Measurements from ENCODE around the gene UGT2B17. TPM values are rescaled to one million over a fixed set of nuclear protein-coding genes. Genes with fewer than 3 reads are reported as not detected.

UGT2B17 gene
- polyA plus RNA-seq, 1 donor from 2014 or later, result not detected

DNA sequence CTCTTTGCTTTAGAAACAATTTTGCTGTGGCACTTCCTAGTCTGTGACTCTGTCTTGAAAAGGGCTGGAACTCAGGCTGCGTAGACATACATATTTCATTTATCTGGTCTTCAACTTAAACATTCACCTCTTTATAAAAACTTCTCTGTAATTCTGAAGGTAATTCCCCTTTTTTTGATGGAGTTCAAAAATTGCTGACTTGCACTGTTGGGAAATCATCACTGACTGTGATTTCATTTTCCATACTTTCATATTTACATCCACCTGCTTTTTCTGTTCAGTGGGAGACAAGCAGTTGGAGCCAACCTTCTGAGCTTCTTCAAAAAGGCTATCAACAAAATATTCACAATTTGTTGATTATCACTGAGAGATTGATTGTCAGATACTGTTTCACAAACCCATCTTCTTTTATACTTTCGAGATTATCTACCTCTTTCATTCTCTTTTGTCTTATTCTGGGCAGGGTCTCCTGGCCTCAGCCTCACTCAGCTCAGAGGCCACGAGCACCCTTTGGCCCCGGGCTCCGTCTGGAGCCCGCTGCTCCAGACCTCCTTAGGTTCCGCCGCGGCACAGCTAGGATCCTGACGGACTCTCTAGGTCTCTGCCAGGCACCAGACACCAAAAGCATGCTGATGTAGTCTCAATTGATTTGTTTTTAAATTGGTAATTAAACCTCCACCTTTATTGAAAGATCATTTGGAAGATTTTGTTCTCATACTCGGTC lies 39.7 kb upstream of the UGT2B17 start:
- no peak overlapping the region for H3K27ac ChIP-seq (ENCODE audit: low read length)
- no peaks in the 10 kb centered on the region for H3F3A ChIP-seq (ENCODE audit: insufficient read depth, low read length, poor library complexity, severe bottlenecking)
- no peak overlapping the region for H2AFZ ChIP-seq (ENCODE audit: low read depth, low read length)
- H3K9ac ChIP-seq (ENCODE audit: low read length), result no peak overlapping the region
- no peaks in the 10 kb centered on the region for H3K9me2 ChIP-seq (ENCODE audit: insufficient read depth, low read length)
- no peaks in the 10 kb centered on the region for H3K9me3 ChIP-seq (ENCODE audit: low read length)
- no peaks in the 10 kb centered on the region for H3K79me2 ChIP-seq (replicated peaks; ENCODE audit: insufficient read depth, low read length)
- TF ChIP-seq EP300 (conservative IDR thresholded peaks at IDR 0.05; ENCODE audit: poor library complexity, severe bottlenecking), result no peak
- TF ChIP-seq, protein P1, sequence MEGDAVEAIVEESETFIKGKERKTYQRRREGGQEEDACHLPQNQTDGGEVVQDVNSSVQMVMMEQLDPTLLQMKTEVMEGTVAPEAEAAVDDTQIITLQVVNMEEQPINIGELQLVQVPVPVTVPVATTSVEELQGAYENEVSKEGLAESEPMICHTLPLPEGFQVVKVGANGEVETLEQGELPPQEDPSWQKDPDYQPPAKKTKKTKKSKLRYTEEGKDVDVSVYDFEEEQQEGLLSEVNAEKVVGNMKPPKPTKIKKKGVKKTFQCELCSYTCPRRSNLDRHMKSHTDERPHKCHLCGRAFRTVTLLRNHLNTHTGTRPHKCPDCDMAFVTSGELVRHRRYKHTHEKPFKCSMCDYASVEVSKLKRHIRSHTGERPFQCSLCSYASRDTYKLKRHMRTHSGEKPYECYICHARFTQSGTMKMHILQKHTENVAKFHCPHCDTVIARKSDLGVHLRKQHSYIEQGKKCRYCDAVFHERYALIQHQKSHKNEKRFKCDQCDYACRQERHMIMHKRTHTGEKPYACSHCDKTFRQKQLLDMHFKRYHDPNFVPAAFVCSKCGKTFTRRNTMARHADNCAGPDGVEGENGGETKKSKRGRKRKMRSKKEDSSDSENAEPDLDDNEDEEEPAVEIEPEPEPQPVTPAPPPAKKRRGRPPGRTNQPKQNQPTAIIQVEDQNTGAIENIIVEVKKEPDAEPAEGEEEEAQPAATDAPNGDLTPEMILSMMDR (IDR thresholded peaks at IDR 0.05; ENCODE audit: poor library complexity, severe bottlenecking), result no peak
- TF ChIP-seq, protein P2, sequence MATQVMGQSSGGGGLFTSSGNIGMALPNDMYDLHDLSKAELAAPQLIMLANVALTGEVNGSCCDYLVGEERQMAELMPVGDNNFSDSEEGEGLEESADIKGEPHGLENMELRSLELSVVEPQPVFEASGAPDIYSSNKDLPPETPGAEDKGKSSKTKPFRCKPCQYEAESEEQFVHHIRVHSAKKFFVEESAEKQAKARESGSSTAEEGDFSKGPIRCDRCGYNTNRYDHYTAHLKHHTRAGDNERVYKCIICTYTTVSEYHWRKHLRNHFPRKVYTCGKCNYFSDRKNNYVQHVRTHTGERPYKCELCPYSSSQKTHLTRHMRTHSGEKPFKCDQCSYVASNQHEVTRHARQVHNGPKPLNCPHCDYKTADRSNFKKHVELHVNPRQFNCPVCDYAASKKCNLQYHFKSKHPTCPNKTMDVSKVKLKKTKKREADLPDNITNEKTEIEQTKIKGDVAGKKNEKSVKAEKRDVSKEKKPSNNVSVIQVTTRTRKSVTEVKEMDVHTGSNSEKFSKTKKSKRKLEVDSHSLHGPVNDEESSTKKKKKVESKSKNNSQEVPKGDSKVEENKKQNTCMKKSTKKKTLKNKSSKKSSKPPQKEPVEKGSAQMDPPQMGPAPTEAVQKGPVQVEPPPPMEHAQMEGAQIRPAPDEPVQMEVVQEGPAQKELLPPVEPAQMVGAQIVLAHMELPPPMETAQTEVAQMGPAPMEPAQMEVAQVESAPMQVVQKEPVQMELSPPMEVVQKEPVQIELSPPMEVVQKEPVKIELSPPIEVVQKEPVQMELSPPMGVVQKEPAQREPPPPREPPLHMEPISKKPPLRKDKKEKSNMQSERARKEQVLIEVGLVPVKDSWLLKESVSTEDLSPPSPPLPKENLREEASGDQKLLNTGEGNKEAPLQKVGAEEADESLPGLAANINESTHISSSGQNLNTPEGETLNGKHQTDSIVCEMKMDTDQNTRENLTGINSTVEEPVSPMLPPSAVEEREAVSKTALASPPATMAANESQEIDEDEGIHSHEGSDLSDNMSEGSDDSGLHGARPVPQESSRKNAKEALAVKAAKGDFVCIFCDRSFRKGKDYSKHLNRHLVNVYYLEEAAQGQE (IDR thresholded peaks at IDR 0.05; ENCODE audit: borderline replicate concordance), result no peak
- no peak for TF ChIP-seq RAD21 (conservative IDR thresholded peaks at IDR 0.05)
- TF ChIP-seq EZH2 (IDR thresholded peaks at IDR 0.05; ENCODE audit: borderline replicate concordance, insufficient read depth, low read length, poor library complexity, severe bottlenecking), result no peak
- TF ChIP-seq SMC3 (conservative IDR thresholded peaks at IDR 0.05; ENCODE audit: poor library complexity), result no peak
- no peak for TF ChIP-seq POLR2AphosphoS5 (IDR thresholded peaks at IDR 0.05)
- TF ChIP-seq TAF1 (IDR thresholded peaks at IDR 0.05; ENCODE audit: low read depth), result no peak
- no peak for TF ChIP-seq MXI1 (conservative IDR thresholded peaks at IDR 0.05; ENCODE audit: poor library complexity, severe bottlenecking)
- no peaks in the 10 kb centered on the region for H4K20me1 ChIP-seq (ENCODE audit: insufficient read depth)
- no peak overlapping the region for H3K4me3 ChIP-seq (ENCODE audit: low read length)
- H3K36me3 ChIP-seq (ENCODE audit: insufficient read depth, low read length), result no peaks in the 10 kb centered on the region
- H3K4me2 ChIP-seq (ENCODE audit: low read length), result no peak overlapping the region
- H3K27me3 ChIP-seq (ENCODE audit: insufficient read depth, low read depth, low read length), result no peaks in the 10 kb centered on the region

DNA sequence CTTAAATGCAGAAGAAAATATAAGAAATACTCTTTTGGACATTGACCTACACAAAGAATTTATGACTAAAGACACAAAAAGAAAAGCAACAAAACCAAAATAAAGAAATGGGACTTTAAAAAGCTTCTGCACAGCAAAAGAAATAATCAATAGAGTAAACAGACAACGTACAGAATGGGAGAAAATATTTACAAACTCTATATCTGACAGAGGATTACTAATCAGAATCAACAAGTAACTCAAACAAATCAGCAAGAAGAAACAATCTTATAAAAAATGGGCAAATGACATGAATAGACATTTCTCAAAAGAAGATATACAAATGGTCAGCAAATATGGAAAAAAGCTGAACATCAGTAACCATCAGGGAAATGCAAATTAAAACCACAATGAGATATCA lies 37.6 kb upstream of the UGT2B17 start:
- Histone ChIP-seq H3K79me2 (replicated peaks; ENCODE audit: insufficient read depth, low read length) (no peaks in the 10 kb centered on the region), H3K9me3 (ENCODE audit: low read length) (no peaks in the 10 kb centered on the region), H3K9me2 (ENCODE audit: insufficient read depth, low read length) (no peaks in the 10 kb centered on the region), H3K36me3 (ENCODE audit: insufficient read depth, low read length) (no peaks in the 10 kb centered on the region), H3K27me3 (ENCODE audit: insufficient read depth, low read depth, low read length) (no peaks in the 10 kb centered on the region), H3K4me3 (ENCODE audit: low read length) (no peak overlapping the region), H3K4me2 (ENCODE audit: low read length) (no peak overlapping the region), H2AFZ (ENCODE audit: low read depth, low read length) (no peak overlapping the region), H3K9ac (ENCODE audit: low read length) (no peak overlapping the region), H4K20me1 (ENCODE audit: insufficient read depth) (no peaks in the 10 kb centered on the region), H3F3A (ENCODE audit: insufficient read depth, low read length, poor library complexity, severe bottlenecking) (no peaks in the 10 kb centered on the region), H3K27ac (ENCODE audit: low read length) (no peak overlapping the region)
- TF ChIP-seq POLR2AphosphoS5 (IDR thresholded peaks at IDR 0.05) (no peak), EP300 (conservative IDR thresholded peaks at IDR 0.05; ENCODE audit: poor library complexity, severe bottlenecking) (no peak), MXI1 (conservative IDR thresholded peaks at IDR 0.05; ENCODE audit: poor library complexity, severe bottlenecking) (no peak), TAF1 (IDR thresholded peaks at IDR 0.05; ENCODE audit: low read depth) (no peak), SMC3 (conservative IDR thresholded peaks at IDR 0.05; ENCODE audit: poor library complexity) (no peak), EZH2 (IDR thresholded peaks at IDR 0.05; ENCODE audit: borderline replicate concordance, insufficient read depth, low read length, poor library complexity, severe bottlenecking) (no peak), RAD21 (conservative IDR thresholded peaks at IDR 0.05) (no peak)
- TF ChIP-seq, protein P1 (IDR thresholded peaks at IDR 0.05; ENCODE audit: poor library complexity, severe bottlenecking), result no peak
- TF ChIP-seq, protein P2 (IDR thresholded peaks at IDR 0.05; ENCODE audit: borderline replicate concordance), result no peak

Data from neural cell (in vitro differentiated cells).